GM18502 (cell line): ENCODE data around the gene C10orf67.
A peak's percentile ranks its signal among the peaks of the same experiment; 100 is the strongest.
"Not testable (repeated sequence)": the region's sequence is repeated elsewhere in the genome, so short reads cannot be mapped to it uniquely, and the experiment has no call there.

ENCODE experiments used
- ATAC-seq: cut with Tn5 transposase; IDR thresholded peaks from one replicate; pipeline ENCODE4 v1.9.1; 2021; ENCODE audit warnings: mild to moderate bottlenecking; ENCODE audit not compliant: unreplicated experiment, poor library complexity

Gene C10orf67

DNA sequence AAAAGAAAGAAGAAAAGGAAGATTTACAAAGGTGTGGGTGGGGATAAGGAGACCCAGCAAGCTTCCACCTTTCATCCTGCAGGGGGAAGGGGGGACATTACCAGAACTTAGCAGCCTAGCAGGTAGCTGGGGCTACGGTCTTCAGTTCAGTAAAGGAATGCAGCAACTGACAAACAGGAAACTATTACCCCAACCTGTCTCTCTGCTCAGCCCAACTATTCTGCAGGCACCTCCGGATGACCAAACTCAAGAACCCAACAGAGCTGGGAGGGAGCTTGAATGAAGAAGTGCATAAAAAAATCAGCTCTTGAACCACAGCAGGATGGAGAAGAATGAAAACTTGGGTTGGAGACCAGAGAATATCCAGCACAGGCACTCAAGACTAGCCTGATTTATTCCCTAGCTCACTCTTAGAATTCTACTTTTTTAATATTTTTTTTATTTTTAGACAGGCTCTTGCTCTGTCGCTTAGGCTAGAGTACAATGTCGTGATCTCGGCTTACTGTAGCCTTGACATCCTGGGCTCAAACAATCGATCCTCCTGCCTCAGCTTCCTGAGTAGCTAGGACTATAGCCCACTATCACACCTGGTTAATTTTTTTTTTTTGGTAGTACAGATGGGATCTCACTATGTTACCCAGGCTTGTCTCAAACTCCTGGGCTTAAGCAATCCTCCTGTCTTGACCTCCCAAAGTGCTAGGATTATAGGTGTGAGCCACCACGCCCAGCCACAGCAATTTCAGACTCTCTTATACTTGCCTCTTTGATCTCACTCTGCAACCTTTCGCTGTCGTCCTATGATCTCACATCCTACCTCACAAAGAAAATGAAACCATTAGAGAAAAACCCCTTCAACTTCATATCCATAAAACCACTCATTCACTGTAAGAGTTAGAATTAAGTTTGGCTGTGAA, 18.5 kb upstream of the C10orf67 start:
- ATAC-seq: peak; percentile 46

DNA sequence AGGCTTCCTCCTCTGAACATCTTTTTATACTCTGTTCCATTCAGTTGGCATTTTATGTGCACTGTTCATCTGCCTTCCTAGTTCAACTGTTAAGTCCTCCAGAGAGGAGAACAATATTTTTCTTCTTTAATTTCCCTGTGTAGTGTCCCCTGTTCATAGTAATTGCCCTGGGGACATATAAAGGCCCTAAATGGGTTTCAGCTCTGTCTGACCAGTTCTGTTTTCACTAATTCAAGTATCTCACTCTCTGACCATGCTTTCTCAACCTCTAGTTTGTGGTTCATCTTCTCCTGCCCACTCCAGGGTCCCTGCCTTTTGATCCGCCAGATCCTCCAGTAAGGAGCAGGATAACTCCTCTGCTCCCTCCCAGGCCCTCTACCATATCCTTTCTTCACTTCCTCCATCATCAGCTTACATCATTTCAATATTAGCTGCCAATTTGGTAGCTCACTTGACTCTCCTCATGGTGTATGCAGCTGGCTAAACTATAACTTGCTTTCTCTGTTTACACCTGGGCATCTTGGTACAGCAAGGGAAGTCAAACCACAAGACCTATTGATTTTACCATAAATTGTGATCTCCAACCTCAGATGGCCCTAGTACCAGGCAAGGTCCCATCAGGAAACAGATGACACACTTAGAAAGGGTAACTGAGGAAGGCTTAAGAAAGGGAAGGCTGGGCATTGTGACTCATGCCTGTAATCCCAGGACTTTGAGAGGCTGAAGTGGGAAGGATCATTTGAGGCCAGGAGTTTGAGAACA, 17.7 kb upstream of the C10orf67 start:
- ATAC-seq: peak; percentile 37

DNA sequence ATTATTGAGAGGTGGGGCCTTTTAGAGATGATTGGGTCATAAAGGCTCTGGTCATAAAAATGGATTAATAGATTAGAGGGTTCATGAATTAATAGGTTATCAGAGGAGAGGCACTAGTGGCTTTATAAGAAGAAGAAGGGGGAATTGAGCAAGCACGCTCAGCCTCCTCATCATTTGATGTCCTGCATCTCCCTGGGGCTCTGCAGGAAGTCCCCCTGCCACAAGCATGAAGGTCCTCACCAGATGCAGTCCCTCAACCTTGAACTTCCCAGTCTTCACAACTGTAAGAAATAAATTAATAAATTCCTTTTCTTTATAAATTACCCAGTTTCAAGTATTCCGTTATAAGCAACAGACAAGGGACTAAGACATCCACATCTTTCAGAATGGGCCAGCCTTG, 17.1 kb upstream of the C10orf67 start:
- no peak for ATAC-seq

DNA sequence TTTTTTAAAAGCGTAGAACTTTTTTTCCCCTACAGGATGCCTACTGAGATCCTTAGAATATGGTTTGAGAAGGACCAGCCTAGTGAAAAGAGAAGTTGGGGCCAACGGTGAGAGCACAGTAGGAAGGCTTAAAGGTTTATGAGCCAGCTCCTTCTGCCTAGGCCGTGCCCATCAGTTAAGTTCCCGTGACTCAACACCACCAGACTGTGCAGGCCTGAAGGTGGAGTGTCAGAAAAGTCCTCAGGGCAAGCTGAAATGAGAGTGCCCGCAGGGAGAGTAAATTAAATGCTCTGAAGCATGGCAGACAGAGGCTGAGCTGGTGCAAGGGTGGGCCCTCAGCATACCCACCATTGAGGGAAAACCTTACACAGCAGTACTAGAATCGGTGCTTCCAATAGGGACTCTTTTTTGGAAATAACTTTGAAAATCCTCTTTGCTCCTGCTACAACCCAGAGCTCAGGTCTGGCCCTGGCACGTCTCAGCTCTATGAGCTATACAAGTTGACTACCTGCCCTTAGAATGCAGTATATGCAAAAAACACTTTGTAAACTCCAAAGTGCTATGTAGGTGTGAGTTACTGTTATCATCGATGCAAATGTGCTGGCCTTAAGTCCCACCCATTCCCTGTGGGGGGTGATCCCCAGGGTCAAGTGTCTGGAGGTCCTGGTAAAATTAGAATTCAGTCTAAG, 15.2 kb upstream of the C10orf67 start:
- no peak for ATAC-seq

DNA sequence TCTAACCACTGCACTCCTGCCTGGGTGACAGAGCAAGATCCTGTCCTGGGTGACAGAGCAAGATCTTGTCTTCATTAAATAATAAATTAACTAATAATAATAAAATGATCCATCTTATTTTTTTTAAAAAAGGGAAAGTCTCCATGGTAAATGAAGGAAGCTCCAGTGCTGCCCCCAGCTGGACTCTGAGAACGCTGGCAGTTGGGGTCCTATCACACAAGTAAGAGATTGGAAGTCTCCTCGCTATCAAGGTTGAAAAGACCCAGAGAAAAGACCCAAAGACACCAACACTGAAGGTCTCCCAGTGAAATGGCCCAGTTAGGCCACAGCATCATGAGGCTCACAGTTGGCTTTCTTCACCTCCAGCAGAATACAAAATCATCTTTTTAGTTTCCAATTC, 13.8 kb upstream of the C10orf67 start:
- ATAC-seq: no peak

DNA sequence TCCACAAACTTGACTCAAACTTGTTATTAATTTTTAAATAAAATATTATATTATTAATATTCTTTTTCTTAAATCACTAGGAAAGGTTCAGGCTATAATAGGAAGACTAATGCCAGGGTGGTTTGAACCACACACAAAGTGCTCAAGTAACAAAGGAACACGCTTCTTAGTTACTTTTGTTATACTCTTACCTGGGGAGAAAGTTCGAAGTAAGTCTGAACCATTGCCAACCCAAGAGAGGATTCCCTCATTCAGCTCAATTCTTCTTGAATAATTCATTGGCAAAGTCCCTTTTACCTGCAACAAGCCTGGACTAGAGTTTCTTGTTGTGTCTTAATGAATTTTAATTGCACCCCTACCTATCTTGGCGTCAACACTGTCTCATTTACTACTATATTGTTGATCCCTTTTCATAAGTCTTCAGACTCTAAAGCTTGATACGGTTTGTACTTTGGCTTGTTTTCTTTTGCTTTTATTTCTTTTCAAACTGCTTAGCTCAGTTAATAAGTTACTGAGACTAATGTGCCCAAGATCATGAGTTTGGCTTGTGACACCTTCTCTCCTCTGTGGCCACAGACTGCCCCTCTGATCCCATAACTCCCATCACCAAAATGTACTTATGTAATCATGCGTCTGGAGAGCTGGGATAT, 10.2 kb upstream of the C10orf67 start:
- ATAC-seq: no peak

DNA sequence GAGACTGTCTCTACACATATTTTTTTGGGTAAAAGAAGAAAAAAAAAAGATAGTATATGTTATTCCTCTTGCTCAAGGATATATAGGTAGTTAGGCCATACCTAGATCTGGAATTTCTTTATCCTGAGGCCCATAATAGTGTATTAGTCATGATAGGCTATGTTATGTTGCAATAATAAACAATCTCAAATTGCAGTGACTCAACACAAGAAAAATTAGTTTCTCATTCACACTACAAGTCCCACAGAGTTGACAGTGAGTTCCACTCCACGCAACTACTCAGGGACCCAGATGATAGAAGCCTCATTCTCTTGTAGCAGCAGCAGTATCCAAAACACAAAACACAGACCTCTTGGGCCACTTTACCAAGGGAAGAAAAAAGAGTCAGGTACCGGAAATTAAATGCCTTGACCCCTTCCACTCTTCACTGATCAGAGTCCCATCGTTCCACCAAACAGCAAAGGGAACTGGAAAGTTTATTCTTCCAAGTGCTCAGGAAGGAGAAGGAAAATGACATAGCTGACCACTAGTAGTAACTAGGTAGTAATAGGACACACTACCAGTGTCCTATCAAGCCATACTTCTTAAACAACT, 7.4 kb upstream of the C10orf67 start:
- ATAC-seq: no peak

DNA sequence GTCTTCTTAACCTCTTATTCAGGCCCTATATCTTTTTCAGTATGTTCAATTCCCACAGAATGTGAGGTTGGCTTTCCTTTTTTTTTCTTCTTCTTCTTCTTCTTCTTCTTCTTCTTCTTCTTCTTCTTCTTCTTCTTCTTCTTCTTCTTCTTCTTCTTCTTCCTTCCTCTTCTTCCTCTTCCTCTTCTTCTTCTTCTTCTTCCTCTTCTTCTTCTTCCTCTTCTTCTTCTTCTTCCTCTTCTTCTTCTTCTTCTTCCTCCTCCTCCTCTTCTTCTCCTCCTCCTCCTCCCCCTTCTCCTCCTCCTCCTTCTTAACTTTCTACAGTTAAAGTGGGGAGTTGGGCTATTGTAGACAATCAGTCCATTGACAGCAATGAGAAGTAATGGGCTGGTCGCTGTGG, 6.1 kb upstream of the C10orf67 start:
- ATAC-seq: not testable (repeated sequence)

DNA sequence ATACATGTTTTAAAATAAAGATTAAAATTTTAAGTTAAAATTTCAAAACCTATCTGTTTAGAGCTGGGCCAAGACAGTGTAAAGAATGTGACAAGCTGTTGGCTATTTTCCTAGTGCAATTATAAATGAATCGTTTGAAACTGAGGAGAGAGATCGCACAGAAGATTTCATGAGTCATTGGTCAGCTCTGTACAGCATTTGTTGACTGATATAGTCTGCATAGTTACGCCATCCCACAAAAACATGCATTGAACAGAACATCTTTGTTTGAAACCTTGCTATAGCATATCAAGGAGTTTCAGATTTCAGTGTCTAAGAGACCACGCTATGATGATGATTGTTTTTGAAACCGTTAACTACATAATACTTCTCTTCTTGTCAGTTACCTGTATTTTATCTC, 1.3 kb upstream of the C10orf67 start:
- no peak for ATAC-seq

DNA sequence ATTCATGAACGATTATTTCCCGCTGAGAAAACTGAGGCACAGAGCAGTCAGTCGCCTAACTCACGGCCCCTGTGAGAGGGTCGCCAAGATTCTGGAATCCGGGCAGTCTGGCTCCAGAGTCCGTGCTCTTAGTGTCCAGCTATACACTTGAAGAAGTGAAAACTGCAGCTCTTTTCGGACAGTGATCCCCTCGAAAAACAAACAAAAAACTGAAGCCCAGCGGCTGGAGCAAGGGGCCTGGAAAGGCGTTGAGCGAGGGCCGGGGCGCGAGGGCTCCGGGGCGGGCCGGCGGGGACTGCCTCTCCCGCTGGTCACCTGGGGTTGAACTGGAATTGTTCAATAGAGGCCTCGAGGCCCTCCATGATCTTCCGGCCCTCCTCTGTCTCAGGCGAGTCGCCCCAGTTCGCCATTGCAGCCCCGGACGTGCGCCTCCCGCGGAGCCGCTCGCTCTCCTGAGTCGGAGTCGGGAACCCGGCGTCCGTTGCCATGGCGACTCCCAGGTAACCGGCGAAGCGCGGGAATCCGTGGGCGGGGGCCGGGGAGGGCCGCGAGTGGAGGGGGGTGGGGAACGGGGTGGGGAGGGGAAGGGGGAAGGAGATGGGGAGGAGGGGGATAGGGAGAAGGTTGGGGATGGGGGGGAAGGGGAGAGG, 881 bp downstream of the C10orf67 start:
- ATAC-seq: no peak

DNA sequence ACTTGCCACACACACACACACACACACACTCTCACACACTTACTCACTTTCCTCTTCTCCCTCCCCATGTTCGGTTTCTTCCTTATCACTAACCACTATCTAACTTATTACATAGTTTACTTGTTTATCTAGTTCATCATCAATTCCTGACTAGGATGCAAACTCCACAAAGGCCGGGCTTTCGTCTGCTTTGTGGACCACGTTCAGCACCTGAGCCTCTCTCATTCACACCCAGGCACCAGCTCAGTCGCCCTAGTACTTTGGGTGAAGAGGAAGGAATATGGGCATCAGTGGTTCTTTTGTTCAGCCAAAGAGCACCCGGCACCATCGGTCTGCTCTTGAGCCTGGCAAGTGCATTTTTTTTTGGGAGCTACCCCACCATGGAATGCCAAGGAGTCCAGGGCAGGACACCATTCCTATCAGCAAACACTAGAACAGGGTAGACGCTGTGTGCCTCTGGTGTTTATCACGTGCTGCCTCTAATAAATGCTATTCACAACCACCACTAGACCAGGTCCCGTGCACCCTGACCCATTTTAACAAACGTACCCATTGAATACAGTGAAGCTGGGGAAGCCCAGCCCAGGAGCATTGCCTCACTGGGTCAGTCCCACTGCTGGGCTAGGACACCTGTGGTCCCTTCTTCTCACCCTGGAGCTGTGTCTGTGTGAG, 2.2 kb downstream of the C10orf67 start:
- ATAC-seq: no peak

DNA sequence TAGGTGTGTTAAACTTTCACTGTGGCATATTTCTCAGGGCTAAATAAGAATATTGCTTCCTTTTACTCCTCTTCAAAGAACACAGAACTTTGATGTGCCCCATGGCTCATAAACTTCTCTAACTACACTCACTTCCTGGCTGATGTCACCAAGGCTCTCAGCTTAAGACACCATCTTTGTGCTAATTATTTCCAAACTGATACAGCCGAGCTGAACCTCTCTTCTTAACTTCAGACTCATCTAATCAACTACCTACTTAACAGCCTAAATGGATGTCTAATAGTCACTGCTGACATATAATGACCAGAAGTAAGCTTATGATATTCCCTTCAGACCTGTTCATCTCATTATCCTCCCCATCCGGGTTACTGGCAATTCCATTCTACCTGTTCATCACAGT, 3.6 kb downstream of the C10orf67 start:
- ATAC-seq: no peak

DNA sequence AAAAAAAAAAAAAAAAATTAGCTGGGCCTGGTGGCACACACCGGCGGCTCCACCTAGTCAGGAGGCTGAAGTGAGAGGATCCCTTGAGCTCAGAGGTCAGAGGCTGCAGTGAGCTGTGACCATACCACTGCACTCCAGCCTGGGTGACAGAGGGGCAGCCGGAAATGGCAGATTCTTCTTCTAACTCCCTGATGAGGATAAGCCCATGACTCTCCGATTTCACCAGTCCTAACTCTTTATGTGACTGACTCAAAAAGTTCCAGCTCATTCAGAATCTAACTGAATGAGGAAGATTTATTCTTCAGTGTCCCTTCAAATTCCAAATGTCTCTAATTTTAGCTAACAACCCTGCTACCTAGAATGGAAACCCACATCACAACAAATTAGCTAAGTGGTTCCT, 4.2 kb downstream of the C10orf67 start:
- no peak for ATAC-seq

DNA sequence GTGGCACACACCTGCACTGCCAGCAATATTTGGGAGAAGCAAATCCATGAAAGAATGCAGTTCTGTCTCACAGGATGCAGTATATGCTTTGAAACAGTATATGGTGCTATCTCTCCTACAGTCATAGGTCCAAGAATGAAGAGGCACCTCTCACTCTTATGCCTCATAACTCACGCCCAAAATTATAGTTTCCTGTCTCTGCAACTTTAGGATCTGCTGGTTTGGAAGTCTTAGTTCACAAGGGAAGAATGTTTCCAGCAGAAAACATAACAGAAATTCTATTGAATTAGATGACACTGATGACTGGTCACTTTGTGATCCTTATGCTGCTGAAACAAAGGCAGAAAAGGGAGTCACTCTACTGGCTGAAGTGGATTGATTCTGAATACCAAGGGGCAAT, 5.7 kb downstream of the C10orf67 start:
- no peak for ATAC-seq

DNA sequence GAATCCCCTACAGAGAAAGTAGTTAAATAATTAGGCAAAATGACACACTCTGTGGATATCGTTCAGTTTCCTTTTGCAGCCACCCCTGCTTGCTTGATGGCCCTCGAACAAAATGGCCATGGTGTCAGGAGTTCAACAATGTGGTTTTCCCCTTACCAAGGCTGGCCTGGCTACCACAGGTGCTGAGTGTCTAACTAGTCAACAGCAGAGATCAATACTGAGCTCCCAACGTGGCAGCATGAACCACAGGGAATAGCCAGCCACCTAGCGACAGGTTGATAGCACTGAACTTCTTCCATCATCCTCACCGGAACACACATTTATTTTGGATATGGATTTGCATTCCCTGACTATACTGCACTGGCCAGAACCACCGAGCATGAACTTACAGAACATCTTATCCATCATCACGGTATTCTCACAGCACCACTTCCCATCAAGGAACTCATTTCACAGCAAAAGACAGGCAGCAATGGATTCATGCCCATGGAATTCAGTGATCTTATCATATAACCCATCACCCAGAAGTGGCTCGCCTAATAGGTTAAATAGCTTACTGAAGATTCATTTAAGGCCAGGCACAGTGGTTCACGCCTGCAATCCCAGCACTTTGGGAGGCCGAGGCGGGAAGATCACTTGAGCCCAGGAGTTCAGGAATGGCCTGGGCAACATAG, 6.3 kb downstream of the C10orf67 start:
- ATAC-seq: no peak

DNA sequence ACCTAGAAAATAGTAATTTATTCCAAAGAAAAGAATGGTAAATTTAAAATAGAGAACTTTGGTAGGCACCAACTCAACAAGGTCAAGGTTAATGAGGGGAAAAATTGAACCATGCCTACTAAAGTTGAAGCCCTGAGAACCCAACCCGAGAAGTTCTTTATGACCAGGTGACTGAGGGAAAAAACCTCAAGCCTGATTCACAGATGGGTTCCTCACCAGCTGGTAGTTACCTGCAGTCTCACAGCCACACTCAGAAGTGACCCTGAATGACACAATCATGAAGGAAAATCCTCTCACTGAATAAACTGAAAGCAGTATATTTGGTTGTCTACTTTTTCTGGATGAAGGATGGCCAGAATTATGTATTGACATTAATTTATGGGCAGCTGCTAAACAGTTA, 7.0 kb downstream of the C10orf67 start:
- ATAC-seq: no peak

DNA sequence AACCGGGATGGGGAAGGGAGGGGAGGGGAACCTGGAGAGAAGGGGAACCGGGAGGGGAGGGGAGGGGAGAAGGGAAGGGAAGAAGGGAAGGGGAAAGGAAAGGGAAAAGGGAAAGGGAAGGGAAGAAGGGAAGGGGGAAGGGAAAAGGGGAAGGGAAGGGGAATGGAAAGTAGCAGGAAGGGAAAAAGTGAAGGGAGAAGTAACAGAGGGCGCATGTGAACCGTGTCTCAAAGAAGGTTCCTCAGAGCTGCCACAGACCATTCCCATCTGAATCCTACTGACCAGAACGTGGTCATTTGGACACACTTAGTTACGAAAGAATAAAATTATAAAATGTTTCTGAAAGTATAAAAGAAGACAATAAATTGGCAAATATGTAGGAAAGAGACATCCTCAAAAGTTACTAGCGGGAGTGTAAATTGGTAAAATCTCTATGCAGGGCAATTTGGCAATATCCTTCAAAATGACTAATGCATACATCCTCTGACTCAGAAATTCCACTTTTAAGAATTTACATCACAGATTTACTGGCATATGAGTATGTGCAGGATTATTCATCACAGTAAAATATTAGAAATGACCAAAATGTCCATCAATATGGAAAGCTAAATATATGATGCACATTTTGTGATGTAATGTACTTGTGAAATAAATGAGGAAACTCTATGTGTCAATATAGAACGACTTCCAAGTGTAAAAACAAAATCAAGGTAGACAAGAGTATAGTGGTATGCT, 12.9 kb downstream of the C10orf67 start:
- ATAC-seq: no peak

DNA sequence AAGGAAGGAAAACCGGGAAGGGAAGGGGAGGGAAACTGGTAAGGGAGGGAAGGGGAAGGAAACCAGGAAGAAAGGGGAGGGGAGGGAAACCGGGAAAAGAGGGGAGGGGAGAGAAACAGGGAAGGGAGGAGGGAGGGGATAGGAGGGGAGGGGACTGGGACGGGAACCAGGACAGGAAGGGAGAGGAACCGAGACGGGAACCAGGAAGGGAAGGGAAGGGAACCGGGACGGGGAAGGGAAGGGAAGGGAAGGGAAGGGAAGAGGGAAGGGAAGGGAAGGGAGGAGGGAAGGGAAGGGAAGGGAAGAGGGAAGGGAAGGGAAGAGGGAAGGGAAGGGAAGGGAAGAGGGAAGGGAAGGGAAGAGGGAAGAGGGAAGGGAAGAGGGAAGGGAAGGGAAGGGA, 13.6 kb downstream of the C10orf67 start:
- no peak for ATAC-seq
